ENCODE data around the gene AMN1. TPM values are rescaled to one million over a fixed set of nuclear protein-coding genes. Genes with fewer than 3 reads are reported as not detected.

Gene AMN1
- total and polyA plus RNA-seq, 11 donors: 8.5 to 22.5 (median 16.3) TPM

- Histone ChIP-seq H3K9me3 (no peaks in the 10 kb centered on the region), H3K27ac (no peak overlapping the region), H3K4me3 (no peak overlapping the region), H3K4me1 (peaks cover 0 to 9% (median 0%) of the 10 kb centered on the region in 12 donors), H3K27me3 (no peaks in the 10 kb centered on the region), H3K36me3 (no peaks in the 10 kb centered on the region)
- TF ChIP-seq POLR2A (IDR thresholded peaks at IDR 0.05) (no peak), CTCF (IDR thresholded peaks at IDR 0.05) (no peak)
- intact Hi-C loops (cut with DNase I): no loop called here
- ATAC-seq: no peak
- WGBS, 4 donors: 92 to 100% (median 96%) methylated on average over 4 of the region's 4 CpGs
- DNase-seq: no peak
These were observed 106.8 kb downstream of the AMN1 start for GRCh38 chr12:31622038-31622437.

Other genes starting within 250 kb of the AMN1 start
- gene DENND5B, start 137.9 kb downstream of the AMN1 start, total RNA-seq: 10 to 100 TPM; 32.1 to 58.9 (median 44.0) TPM
- gene DENND5B, start 137.9 kb downstream of the AMN1 start, polyA plus RNA-seq: 10 to 100 TPM in 1 of 2 donors, 1 to 10 TPM in 1; 8.2 to 16.7 TPM
- gene ETFBKMT, start 69.3 kb downstream of the AMN1 start, total RNA-seq: 1 to 10 TPM; 3.1 to 7.4 (median 6.1) TPM
- 1 to 10 TPM; 2.3 to 2.8 TPM for gene ETFBKMT, start 69.3 kb downstream of the AMN1 start, polyA plus RNA-seq
- gene RESF1, start 230.4 kb upstream of the AMN1 start, total RNA-seq: 10 to 100 TPM; 13.7 to 42.8 (median 22.8) TPM
- gene RESF1, start 230.4 kb upstream of the AMN1 start, polyA plus RNA-seq: 10 to 100 TPM in 1 of 2 donors, 1 to 10 TPM in 1; 9.5 to 25.8 TPM